H1 (cell line): ENCODE measurements around the gene URAD. TPM values are rescaled to one million over a fixed set of nuclear protein-coding genes. Genes with fewer than 3 reads are reported as not detected.
"Not testable (repeated sequence)": the region's sequence is repeated elsewhere in the genome, so short reads cannot be mapped to it uniquely, and the experiment has no call there.

Experiments used
- CTCF ChIA-PET: fragments of 300-600 bp; sonication (Branson Sonifier 250); formaldehyde crosslinking; loops from one replicate; lab custom pipeline; 2021; ENCODE audit not compliant: partially characterized antibody; lab: Charles Lee
- POLR2A ChIA-PET: fragments of 300-600 bp; sonication (Branson Sonifier 250); formaldehyde crosslinking; loops from one replicate; lab custom pipeline; 2021; ENCODE audit warnings: inconsistent platforms; ENCODE audit not compliant: partially characterized antibody; lab: Charles Lee
- DNase-seq, 2 experiments: peaks; one replicate each; pipeline versions ENCODE4 v3.0.0 to v3.0.0-alpha.2; 2010 to 2022; ENCODE audit warnings: low spot score in 2 of 2, low read depth in 1 of 2, mixed read lengths in 1 of 2
- FAIRE-seq: peaks from 2 replicates; lab custom pipeline; 2011; peaks lifted over from hg19 to GRCh38; lab: Jason Lieb, UNC
- H2AFZ ChIP-seq: 2 replicates; pipeline ENCODE4 v1.8.1; 2012; ENCODE audit warnings: low read length, inconsistent platforms
- H2AK5ac ChIP-seq: 2 replicates; pipeline ENCODE4 v1.6.1; 2013; ENCODE audit warnings: low read depth, low read length
- H2BK120ac ChIP-seq: replicated peaks from 2 replicates; pipeline ENCODE3; 2013; ENCODE audit warnings: low read depth, low read length, inconsistent platforms
- H2BK12ac ChIP-seq: 2 replicates; pipeline ENCODE4 v1.6.1; 2013; ENCODE audit warnings: low read depth, low read length
- H2BK15ac ChIP-seq: 2 replicates; pipeline ENCODE4 v1.6.1; 2013; ENCODE audit warnings: low read length
- H2BK20ac ChIP-seq: 2 replicates; pipeline ENCODE4 v1.6.1; 2013; ENCODE audit warnings: low read length
- H2BK5ac ChIP-seq: 2 replicates; pipeline ENCODE4 v1.6.1; 2013; ENCODE audit warnings: low read depth, low read length
- H3K14ac ChIP-seq: 2 replicates; pipeline ENCODE4 v1.6.1; 2013; ENCODE audit warnings: inconsistent platforms; ENCODE audit not compliant: insufficient read length
- H3K18ac ChIP-seq: 2 replicates; pipeline ENCODE4 v1.6.1; 2013; ENCODE audit warnings: low read length; ENCODE audit errors: extremely low read depth
- H3K23ac ChIP-seq: 2 replicates; pipeline ENCODE4 v1.6.1; 2013; ENCODE audit warnings: inconsistent platforms; ENCODE audit not compliant: insufficient read length
- H3K23me2 ChIP-seq: 2 replicates; pipeline ENCODE4 v1.6.1; 2013; ENCODE audit warnings: low read depth, low read length
- H3K27ac ChIP-seq: 2 replicates; pipeline ENCODE4 v1.6.1; 2011; ENCODE audit warnings: low read depth, low read length, inconsistent platforms
- H3K27me3 ChIP-seq, 4 experiments: replicated peaks in 1 of 4; 1 replicate in 1 of 4; 2 replicates in 3 of 4; pipeline versions ENCODE4 v1.6.1 to v1.8.1; 2011 to 2013; ENCODE audit warnings: low read length in 3 of 4, mild to moderate bottlenecking in 3 of 4, inconsistent platforms in 2 of 4, mixed read lengths in 2 of 4, moderate library complexity in 1 of 4; ENCODE audit not compliant: control insufficient read depth in 3 of 4, insufficient read depth in 3 of 4; ENCODE audit errors: extremely low read depth in 1 of 4
- H3K36me3 ChIP-seq, 4 experiments: 2 replicates each; pipeline versions ENCODE4 v1.6.1 to v1.8.1; 2011 to 2013; ENCODE audit warnings: mild to moderate bottlenecking in 4 of 4, low read length in 3 of 4, moderate library complexity in 2 of 4, control low read depth in 1 of 4, inconsistent platforms in 1 of 4; ENCODE audit not compliant: insufficient read depth in 4 of 4, control insufficient read depth in 2 of 4
- H3K4ac ChIP-seq: replicated peaks from 2 replicates; pipeline ENCODE3; 2013; ENCODE audit warnings: low read length, low read depth, mixed read lengths, inconsistent platforms; ENCODE audit not compliant: insufficient read length
- H3K4me1 ChIP-seq, 4 experiments: replicated peaks in 1 of 4; 1 replicate in 1 of 4; 2 replicates in 3 of 4; pipeline versions ENCODE4 v1.6.1 to v1.8.1; 2011 to 2013; ENCODE audit warnings: low read length in 3 of 4, inconsistent platforms in 2 of 4, mixed read lengths in 1 of 4; ENCODE audit not compliant: insufficient read depth in 4 of 4, control insufficient read depth in 3 of 4
- H3K4me2 ChIP-seq, 2 experiments: 2 replicates each; pipeline versions ENCODE4 v1.6.1 to v1.8.1; 2011 to 2013; ENCODE audit warnings: low read depth in 2 of 2, low read length in 2 of 2, control low read depth in 1 of 2, inconsistent platforms in 1 of 2, mild to moderate bottlenecking in 1 of 2; ENCODE audit not compliant: insufficient read depth in 1 of 2
- H3K4me3 ChIP-seq, 4 experiments: fragments of 200-600, 300-600 bp in 1 of 4; sonication (generic), shearing (Covaris generic), sonication (Bioruptor Twin) in 1 of 4; 2 replicates each; pipeline versions ENCODE4 v1.5.1 to v1.8.1; 2011 to 2016; ENCODE audit warnings: low read length in 4 of 4, low read depth in 3 of 4, control low read depth in 2 of 4, inconsistent platforms in 2 of 4, mild to moderate bottlenecking in 2 of 4, mixed read lengths in 1 of 4, moderate library complexity in 1 of 4; ENCODE audit not compliant: insufficient read depth in 2 of 4; ENCODE audit errors: extremely low read depth in 1 of 4
- H3K56ac ChIP-seq: replicated peaks from 2 replicates; pipeline ENCODE3; 2013; ENCODE audit warnings: low read depth, mild to moderate bottlenecking, mixed read lengths, low read length, inconsistent platforms; ENCODE audit not compliant: insufficient read length
- H3K79me1 ChIP-seq: 2 replicates; pipeline ENCODE4 v1.6.1; 2013; ENCODE audit warnings: low read depth, low read length, control low read depth
- H3K79me2 ChIP-seq, 2 experiments: 2 replicates each; pipeline versions ENCODE4 v1.6.1 to v1.8.1; 2012 to 2013; ENCODE audit warnings: low read length in 2 of 2, mild to moderate bottlenecking in 2 of 2, inconsistent platforms in 1 of 2; ENCODE audit not compliant: insufficient read depth in 2 of 2, control insufficient read depth in 1 of 2
- H3K9ac ChIP-seq, 4 experiments: replicated peaks in 1 of 4; 1 replicate in 1 of 4; 2 replicates in 3 of 4; pipeline versions ENCODE4 v1.6.1 to v1.8.1; 2011 to 2013; ENCODE audit warnings: low read depth in 3 of 4, low read length in 3 of 4, control low read depth in 2 of 4, mild to moderate bottlenecking in 2 of 4, moderate library complexity in 2 of 4, inconsistent platforms in 1 of 4; ENCODE audit errors: extremely low read depth in 1 of 4
- H3K9me3 ChIP-seq, 2 experiments: 2 replicates each; pipeline versions ENCODE4 v1.6.1 to v1.8.1; 2012 to 2013; ENCODE audit warnings: mild to moderate bottlenecking in 2 of 2, moderate library complexity in 2 of 2, control low read depth in 1 of 2, inconsistent platforms in 1 of 2, low read depth in 1 of 2, low read length in 1 of 2, mixed read lengths in 1 of 2; ENCODE audit not compliant: insufficient read depth in 2 of 2
- H4K20me1 ChIP-seq, 2 experiments: replicated peaks in 1 of 2; 2 replicates each; pipeline versions ENCODE3 to v1.8.1; 2011 to 2013; ENCODE audit warnings: inconsistent platforms in 2 of 2, low read length in 2 of 2, mild to moderate bottlenecking in 1 of 2; ENCODE audit not compliant: insufficient read depth in 2 of 2, control insufficient read depth in 1 of 2
- H4K5ac ChIP-seq: 2 replicates; pipeline ENCODE4 v1.6.1; 2013; ENCODE audit warnings: low read length, low read depth, mixed read lengths, inconsistent platforms; ENCODE audit not compliant: insufficient read length
- H4K8ac ChIP-seq: 2 replicates; pipeline ENCODE4 v1.8.0; 2013; ENCODE audit warnings: mild to moderate bottlenecking, moderate library complexity, low read length, inconsistent platforms; ENCODE audit not compliant: insufficient read depth; ENCODE audit errors: extremely low read depth
- H4K91ac ChIP-seq: replicated peaks from 2 replicates; pipeline ENCODE3; 2013; ENCODE audit warnings: low read length, mixed read lengths, inconsistent platforms; ENCODE audit not compliant: insufficient read length
- CREB1 ChIP-seq: IDR thresholded peaks from 2 replicates; pipeline ENCODE4 v1.6.1; 2012; ENCODE audit warnings: inconsistent platforms
- RNF2 ChIP-seq: fragments of 200-900, 300-1000 bp; sonication (generic); IDR thresholded peaks from 2 replicates; pipeline ENCODE4 v1.7.1; 2016; ENCODE audit warnings: borderline replicate concordance, low read depth, mild to moderate bottlenecking, antibody characterized with exemption, low read length; ENCODE audit not compliant: poor library complexity, severe bottlenecking; ENCODE audit errors: missing control alignments
- TAF1 ChIP-seq: IDR thresholded peaks from 2 replicates; pipeline ENCODE4 v1.6.1; 2011; ENCODE audit warnings: mild to moderate bottlenecking, low read depth, low read length
- WGBS, 2 experiments: shearing (Covaris generic) in 1 of 2; methylation state at CpG; one replicate each; pipeline versions ENCODE4 v1.1.6 to v1.1.7; 2013 to 2015; ENCODE audit warnings: low lambda C conversion rate in 2 of 2, mixed read lengths in 2 of 2, inconsistent platforms in 1 of 2, low coverage in 1 of 2, missing lambda C conversion rate in 1 of 2; ENCODE audit not compliant: insufficient replicate concordance in 2 of 2, insufficient coverage in 1 of 2, insufficient read length in 1 of 2; ENCODE audit errors: extremely low coverage in 1 of 2, missing lambda C conversion rate in 1 of 2; 5-methylcytosine and 5-hydroxymethylcytosine counted together
- polyA plus RNA-seq, 7 experiments: library from polyadenylated mRNA; depleted of rRNA in 3 of 7; stranded (reverse) in 5 of 7; unstranded in 2 of 7; fragments of >200 nt in 5 of 7; fragments of 200-250 nt in 2 of 7; gene quantifications; 1 replicate in 5 of 7; 2 replicates in 1 of 7; 4 replicates in 1 of 7; pipeline versions ENCODE4 v1.2.1 to v1.2.3, GENCODE V29; 2011 to 2013; ENCODE audit warnings: missing spikeins in 2 of 7, mixed read lengths in 2 of 7
- total RNA-seq: library from RNA; stranded (reverse); fragmentation: NEBNext Ultra II Directional; extraction: Animal tissue kit (Norgen Biotek cat#: 25700); gene quantifications from 2 replicates; pipeline ENCODE4 v1.2.1, GENCODE V29; 2021

The URAD gene
- total and polyA plus RNA-seq, 2 of the 8 experiments (the other 6 are each of a cell fraction or from before 2014, with no cell fraction given): not detected

DNA sequence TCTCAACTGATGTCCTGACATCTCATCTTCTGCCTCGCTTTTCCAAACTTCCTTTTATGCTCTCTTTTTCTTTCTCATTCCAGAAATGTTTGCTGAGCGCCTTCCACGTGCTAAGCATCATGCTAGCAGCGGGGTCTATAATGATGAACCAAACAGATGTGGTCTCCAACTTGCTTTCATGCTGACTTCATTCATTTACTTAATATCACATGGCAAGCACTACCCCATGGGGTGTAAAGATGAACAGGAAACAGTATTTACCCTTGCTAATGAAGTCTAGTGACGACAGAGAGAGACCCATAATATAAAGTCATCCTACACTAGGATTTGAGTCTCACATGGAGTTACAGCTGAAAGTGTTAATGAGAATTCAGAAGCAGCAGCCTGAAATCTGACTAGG lies 21.6 kb upstream of the URAD start (continued):
- TF ChIP-seq TAF1: no peak
- TF ChIP-seq RNF2: no peak
- no peak for TF ChIP-seq CREB1

DNA sequence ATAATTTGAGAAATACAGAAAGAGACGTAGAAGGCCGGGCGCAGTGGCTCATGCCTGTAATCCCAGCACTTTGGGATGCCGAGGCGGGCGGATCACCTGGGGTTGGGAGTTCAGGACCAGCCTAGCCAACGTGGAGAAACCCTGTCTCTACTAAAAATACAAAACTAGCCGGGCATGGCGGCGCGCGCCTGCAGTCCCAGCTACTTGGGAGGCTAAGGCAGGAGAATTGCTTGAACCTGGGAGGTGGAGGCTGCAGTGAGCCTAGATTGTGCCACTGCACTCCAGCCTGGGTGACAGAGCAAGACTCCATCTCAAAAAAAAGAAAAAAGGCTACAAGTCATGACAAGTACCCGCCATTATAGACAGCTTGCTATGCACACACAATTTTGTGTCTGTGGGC lies 16.5 kb upstream of the URAD start:
- H3K79me2 ChIP-seq, H2BK20ac ChIP-seq, H3K27ac ChIP-seq, H4K5ac ChIP-seq, H2AK5ac ChIP-seq, H3K23ac ChIP-seq, H2BK120ac ChIP-seq, H2BK15ac ChIP-seq, H3K4me2 ChIP-seq, H3K23me2 ChIP-seq, H2BK5ac ChIP-seq, H3K36me3 ChIP-seq, H3K9ac ChIP-seq, H4K8ac ChIP-seq, H3K27me3 ChIP-seq, H3K14ac ChIP-seq, H3K4me1 ChIP-seq, DNase-seq, H3K9me3 ChIP-seq, H3K18ac ChIP-seq, H3K56ac ChIP-seq, H3K79me1 ChIP-seq, H4K91ac ChIP-seq, CTCF ChIA-PET, FAIRE-seq, POLR2A ChIA-PET, H4K20me1 ChIP-seq, H3K4ac ChIP-seq, H2BK12ac ChIP-seq, H3K4me3 ChIP-seq, H2AFZ ChIP-seq: not testable (repeated sequence)
- WGBS, 2 experiments: 85% methylated on average over 13 of the region's 13 CpGs; no CpG with 5 or more reads in 1 of the 2 experiments
